Measurements from ENCODE around the gene MSI2.

- TF ChIP-seq CTCF (IDR thresholded peaks at IDR 0.05) (no peak), EZH2 (IDR thresholded peaks at IDR 0.05; ENCODE audit: borderline replicate concordance, insufficient read depth, low read depth, low read length, poor library complexity, severe bottlenecking) (no peak)
Measured at GRCh38 chr17:57630736-57631135, 374.4 kb downstream of the MSI2 start.

Measured in B cell (primary cell).